Osteoblast (primary cell): ENCODE data around the gene PEX5L. TPM values are rescaled to one million over a fixed set of nuclear protein-coding genes. Genes with fewer than 3 reads are reported as not detected.

Source experiments
- DNase-seq: peaks from one replicate; pipeline ENCODE4 v3.0.0; 2011; ENCODE audit warnings: low spot score, mixed read lengths; ENCODE audit not compliant: insufficient read length; ENCODE audit errors: missing footprints
- H2AFZ ChIP-seq: 2 replicates; pipeline ENCODE4 v1.6.0; 2011; ENCODE audit warnings: mild to moderate bottlenecking, low read length
- H3K27ac ChIP-seq: 2 replicates; pipeline ENCODE4 v1.5.1; 2011; ENCODE audit warnings: mild to moderate bottlenecking, low read depth, low read length, moderate library complexity
- H3K27me3 ChIP-seq: 2 replicates; pipeline ENCODE4 v1.6.0; 2012; ENCODE audit warnings: mild to moderate bottlenecking, control low read depth, inconsistent platforms, low read length, moderate library complexity; ENCODE audit not compliant: insufficient read depth
- H3K36me3 ChIP-seq: 2 replicates; pipeline ENCODE4 v1.5.1; 2011; ENCODE audit warnings: mild to moderate bottlenecking, low read length, control low read depth, moderate library complexity; ENCODE audit not compliant: insufficient read depth
- H3K4me1 ChIP-seq: 2 replicates; pipeline ENCODE4 v1.5.1; 2011; ENCODE audit warnings: mild to moderate bottlenecking, low read length, control low read depth, moderate library complexity; ENCODE audit not compliant: insufficient read depth
- H3K4me2 ChIP-seq: 2 replicates; pipeline ENCODE4 v1.6.0; 2011; ENCODE audit warnings: mild to moderate bottlenecking, low read length; ENCODE audit not compliant: insufficient read depth
- H3K4me3 ChIP-seq: fragments of 200-600 bp; sonication (generic); 3 replicates; pipeline ENCODE4 v1.5.1; 2012; ENCODE audit warnings: mild to moderate bottlenecking, low read length, inconsistent platforms; ENCODE audit not compliant: insufficient read depth
- H3K79me2 ChIP-seq: 2 replicates; pipeline ENCODE4 v1.6.0; 2012; ENCODE audit warnings: mild to moderate bottlenecking, low read length, control low read depth, inconsistent platforms; ENCODE audit not compliant: insufficient read depth
- H3K9me3 ChIP-seq: 2 replicates; pipeline ENCODE4 v1.5.1; 2011; ENCODE audit warnings: low read depth, low read length, control low read depth
- H4K20me1 ChIP-seq: 2 replicates; pipeline ENCODE4 v1.6.0; 2012; ENCODE audit warnings: mild to moderate bottlenecking, low read length, control low read depth; ENCODE audit not compliant: insufficient read depth
- total RNA-seq: library from RNA; depleted of rRNA; stranded (reverse); fragments of >200 nt; gene quantifications from 2 replicates; pipeline ENCODE4 v1.2.3, GENCODE V29; 2012
- TF ChIP-seq, protein P1 (sequence below): IDR thresholded peaks from 2 replicates; pipeline ENCODE4 v1.5.1; 2011; ENCODE audit warnings: mild to moderate bottlenecking, low read depth, low read length, moderate library complexity; ENCODE audit errors: extremely low read depth

Gene PEX5L
- total RNA-seq, 1 donor = 1.4 TPM

DNA sequence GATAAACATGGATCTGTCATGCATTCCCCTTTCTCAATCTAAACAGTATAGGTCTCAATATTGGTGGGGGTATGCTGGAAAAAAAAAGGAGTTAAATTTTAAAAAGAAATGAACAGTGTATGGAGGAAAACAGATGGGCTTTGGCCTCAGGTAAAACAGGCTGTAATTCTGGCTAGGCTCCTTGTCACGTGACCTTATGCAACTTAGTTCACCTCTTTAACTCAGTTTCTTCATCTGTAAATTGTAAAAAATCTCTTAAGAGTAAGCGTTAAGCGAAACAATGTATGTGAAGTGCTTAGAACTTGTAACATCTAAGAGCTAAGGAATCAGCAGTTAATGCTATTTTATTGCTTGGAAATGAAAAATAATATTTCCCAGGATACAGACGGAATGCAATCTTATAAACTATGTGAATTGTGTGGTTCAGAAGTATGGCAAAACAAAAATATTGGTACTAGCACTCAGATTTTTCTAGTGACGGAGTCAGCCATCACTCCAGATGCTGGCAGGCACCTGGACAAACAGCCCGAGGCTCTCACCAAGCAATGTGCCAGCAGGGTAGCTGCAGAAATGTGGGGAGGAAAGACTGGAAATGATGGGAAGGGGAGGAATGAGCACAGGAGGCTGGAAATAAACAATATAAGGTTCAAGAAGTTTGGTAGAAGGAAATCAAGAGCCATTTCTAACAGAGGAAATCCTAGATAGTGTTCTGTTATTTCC is 211.1 kb downstream of the PEX5L start:
- Histone ChIP-seq H3K79me2 (no peaks in the 10 kb centered on the region), H3K4me1 (no peaks in the 10 kb centered on the region)
- TF ChIP-seq, protein P1, sequence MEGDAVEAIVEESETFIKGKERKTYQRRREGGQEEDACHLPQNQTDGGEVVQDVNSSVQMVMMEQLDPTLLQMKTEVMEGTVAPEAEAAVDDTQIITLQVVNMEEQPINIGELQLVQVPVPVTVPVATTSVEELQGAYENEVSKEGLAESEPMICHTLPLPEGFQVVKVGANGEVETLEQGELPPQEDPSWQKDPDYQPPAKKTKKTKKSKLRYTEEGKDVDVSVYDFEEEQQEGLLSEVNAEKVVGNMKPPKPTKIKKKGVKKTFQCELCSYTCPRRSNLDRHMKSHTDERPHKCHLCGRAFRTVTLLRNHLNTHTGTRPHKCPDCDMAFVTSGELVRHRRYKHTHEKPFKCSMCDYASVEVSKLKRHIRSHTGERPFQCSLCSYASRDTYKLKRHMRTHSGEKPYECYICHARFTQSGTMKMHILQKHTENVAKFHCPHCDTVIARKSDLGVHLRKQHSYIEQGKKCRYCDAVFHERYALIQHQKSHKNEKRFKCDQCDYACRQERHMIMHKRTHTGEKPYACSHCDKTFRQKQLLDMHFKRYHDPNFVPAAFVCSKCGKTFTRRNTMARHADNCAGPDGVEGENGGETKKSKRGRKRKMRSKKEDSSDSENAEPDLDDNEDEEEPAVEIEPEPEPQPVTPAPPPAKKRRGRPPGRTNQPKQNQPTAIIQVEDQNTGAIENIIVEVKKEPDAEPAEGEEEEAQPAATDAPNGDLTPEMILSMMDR = no peak

GRCh38 chr3:179822296-179822695 is 214.4 kb downstream of the PEX5L start:
- H4K20me1 ChIP-seq = no peaks in the 10 kb centered on the region
- TF ChIP-seq, protein P1 = no peak
- H3K36me3 ChIP-seq = no peaks in the 10 kb centered on the region
- no peak overlapping the region for H3K4me2 ChIP-seq
- H3K4me1 ChIP-seq = no peaks in the 10 kb centered on the region
- H3K9me3 ChIP-seq = no peaks in the 10 kb centered on the region
- no peak overlapping the region for H3K27ac ChIP-seq
- H2AFZ ChIP-seq = no peak overlapping the region
- H3K4me3 ChIP-seq = no peak overlapping the region
- H3K27me3 ChIP-seq = peaks cover 11% of the 10 kb centered on the region
- H3K79me2 ChIP-seq = no peaks in the 10 kb centered on the region
- DNase-seq = no peak

More for the DNA sequence above, 211.1 kb downstream of the PEX5L start:
- H3K4me2 ChIP-seq = no peak overlapping the region
- H4K20me1 ChIP-seq = no peaks in the 10 kb centered on the region
- no peak overlapping the region for H3K27ac ChIP-seq
- no peak overlapping the region for H3K4me3 ChIP-seq
- no peaks in the 10 kb centered on the region for H3K9me3 ChIP-seq
- no peak for DNase-seq
- no peaks in the 10 kb centered on the region for H3K36me3 ChIP-seq
- H3K27me3 ChIP-seq = peaks cover 4% of the 10 kb centered on the region
- no peak overlapping the region for H2AFZ ChIP-seq

- H3K4me2 ChIP-seq = no peak overlapping the region
- H3K36me3 ChIP-seq = no peaks in the 10 kb centered on the region
- H3K4me3 ChIP-seq = no peak overlapping the region
- no peak for DNase-seq
- no peak overlapping the region for H2AFZ ChIP-seq
- peaks cover 11% of the 10 kb centered on the region for H3K27me3 ChIP-seq
- H3K79me2 ChIP-seq = no peaks in the 10 kb centered on the region
- H3K4me1 ChIP-seq = no peaks in the 10 kb centered on the region
- H3K27ac ChIP-seq = no peak overlapping the region
- no peaks in the 10 kb centered on the region for H3K9me3 ChIP-seq
- TF ChIP-seq, protein P1 = no peak
- no peaks in the 10 kb centered on the region for H4K20me1 ChIP-seq
These were observed 217.4 kb downstream of the PEX5L start for GRCh38 chr3:179819379-179819778.

- H3K4me1 ChIP-seq = peaks cover 16% of the 10 kb centered on the region
- H3K27ac ChIP-seq = peak overlapping the region; percentile 88
- no peaks in the 10 kb centered on the region for H3K79me2 ChIP-seq
- no peaks in the 10 kb centered on the region for H3K9me3 ChIP-seq
- peak overlapping the region; percentile 77 for H3K4me2 ChIP-seq
- TF ChIP-seq, protein P1 = no peak
- no peak for DNase-seq
- H3K36me3 ChIP-seq = no peaks in the 10 kb centered on the region
- no peaks in the 10 kb centered on the region for H3K27me3 ChIP-seq
- peak overlapping the region; percentile 82 for H2AFZ ChIP-seq
- H4K20me1 ChIP-seq = no peaks in the 10 kb centered on the region
- H3K4me3 ChIP-seq = peak overlapping the region; percentile 23
These were observed 224.7 kb downstream of the PEX5L start for GRCh38 chr3:179812096-179812382.
